Measurements from ENCODE around the gene CCDC148.

Gene CCDC148

DNA sequence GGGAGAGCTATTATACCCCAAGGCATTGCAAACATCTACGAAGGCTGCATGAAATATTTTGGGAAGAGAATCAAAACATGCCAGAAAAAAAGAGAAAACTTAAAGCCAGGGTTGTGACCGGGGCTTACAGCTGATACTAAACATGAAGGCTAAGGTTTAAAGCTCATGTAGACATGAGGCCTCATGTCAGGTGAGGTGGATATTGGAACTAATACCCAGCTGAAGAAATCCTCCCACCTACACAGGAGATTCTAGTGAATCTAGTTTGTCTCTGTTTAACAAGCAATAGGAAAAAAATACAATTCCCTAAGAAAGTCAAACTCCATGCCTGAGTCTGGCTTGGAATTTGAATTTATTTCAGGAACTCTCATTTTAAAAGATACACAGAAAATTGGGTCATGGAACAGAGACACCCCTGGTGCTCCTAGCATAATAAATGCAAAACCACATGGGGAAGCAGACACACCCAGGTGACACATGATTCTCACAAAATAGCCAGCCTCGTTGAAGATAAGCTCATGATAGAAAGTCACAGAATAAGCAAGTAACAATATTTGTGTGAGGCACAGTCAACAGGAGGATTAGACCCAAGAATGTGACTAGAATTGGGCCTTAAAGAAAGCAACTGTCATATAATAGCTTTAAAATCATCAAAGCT, 312.7 kb downstream of the CCDC148 start:
- no peak for DNase-seq

GRCh38 chr2:158142568-158143332, 313.8 kb downstream of the CCDC148 start:
- DNase-seq: no peak

DNA sequence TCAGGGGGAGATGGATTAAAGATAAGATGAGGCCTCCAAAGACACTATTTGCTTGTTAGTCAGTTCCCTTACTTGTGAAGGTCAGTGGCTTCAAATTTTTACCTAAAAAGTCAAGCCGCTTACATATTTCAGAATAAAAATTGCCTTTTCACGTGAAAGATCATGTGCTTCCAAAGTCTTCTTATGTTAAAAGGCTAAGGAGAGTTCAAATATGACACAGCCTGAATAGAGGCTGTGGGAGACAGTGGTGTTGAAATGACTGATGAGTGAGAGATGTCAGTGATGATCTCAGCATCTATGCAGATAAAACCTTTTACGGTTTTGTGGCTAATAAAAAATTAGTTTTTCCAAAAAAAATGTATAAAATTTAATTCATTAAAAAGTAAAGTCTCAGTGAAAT, 314.4 kb downstream of the CCDC148 start:
- DNase-seq: no peak

GRCh38 chr2:158140201-158140600, 316.4 kb downstream of the CCDC148 start:
- no peak for DNase-seq

DNA sequence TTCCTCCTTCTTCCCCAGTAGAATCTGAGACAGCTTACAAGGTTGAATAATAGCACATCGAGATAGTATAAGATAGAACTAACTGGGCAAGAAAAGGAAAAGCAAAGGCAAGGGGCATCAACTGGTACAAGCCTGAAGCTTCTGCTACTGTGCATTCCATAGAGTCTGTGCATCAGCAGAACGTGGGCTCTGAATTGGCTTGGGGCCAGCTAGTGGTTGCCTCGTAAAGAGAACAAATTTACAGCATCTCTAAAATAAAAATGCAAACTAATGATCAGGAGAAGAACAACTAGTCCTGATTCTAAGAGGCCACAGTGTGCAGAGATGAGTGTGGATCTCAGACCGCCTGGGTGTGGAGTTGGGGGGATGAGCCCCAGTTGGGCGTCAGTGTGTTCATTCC, 318.3 kb downstream of the CCDC148 start:
- DNase-seq: no peak

DNA sequence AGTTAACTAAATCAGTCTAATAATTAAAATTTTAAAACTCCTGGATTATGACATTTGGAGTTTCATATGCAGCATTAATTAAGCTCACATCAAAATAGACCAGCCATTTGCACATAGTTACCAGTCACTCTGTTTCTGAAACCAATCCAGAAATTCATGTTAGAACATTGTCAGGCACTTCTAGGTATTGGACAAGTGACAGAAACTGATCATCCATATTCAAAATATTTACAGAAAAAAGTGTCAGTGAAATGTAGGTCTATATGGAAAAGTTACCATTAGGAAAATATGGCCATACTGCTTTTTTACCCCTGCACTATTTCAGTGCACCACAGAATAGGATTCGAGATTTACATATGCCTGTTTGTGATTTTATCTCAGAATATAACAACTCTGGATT, 321.5 kb downstream of the CCDC148 start:
- no peak for DNase-seq

- DNase-seq: no peak
Observed at GRCh38 chr2:158134655-158135054, 321.9 kb downstream of the CCDC148 start.

DNA sequence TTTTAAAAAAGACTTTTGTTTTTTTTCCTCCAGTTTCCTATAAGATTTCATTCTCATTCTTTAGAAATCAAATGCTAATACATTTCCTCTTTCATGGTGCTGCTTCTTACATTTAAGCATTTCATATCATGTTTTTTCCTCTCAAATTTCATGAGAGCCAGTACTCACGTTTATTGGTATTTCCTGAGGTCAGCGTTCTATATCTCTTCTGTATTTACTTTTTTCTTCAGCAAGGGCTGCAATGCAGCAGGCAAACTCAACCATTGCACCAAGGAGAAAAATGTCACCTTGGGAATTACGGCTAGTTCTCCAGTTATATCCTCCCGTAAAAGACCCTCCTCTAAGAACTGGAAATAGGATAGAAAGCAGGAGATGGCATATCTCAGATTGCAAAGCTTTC, 322.5 kb downstream of the CCDC148 start:
- DNase-seq: no peak

GRCh38 chr2:158131919-158132566, 324.5 kb downstream of the CCDC148 start:
- no peak for DNase-seq

- no peak for DNase-seq
Observed at GRCh38 chr2:158131483-158131912, 325.1 kb downstream of the CCDC148 start.

DNA sequence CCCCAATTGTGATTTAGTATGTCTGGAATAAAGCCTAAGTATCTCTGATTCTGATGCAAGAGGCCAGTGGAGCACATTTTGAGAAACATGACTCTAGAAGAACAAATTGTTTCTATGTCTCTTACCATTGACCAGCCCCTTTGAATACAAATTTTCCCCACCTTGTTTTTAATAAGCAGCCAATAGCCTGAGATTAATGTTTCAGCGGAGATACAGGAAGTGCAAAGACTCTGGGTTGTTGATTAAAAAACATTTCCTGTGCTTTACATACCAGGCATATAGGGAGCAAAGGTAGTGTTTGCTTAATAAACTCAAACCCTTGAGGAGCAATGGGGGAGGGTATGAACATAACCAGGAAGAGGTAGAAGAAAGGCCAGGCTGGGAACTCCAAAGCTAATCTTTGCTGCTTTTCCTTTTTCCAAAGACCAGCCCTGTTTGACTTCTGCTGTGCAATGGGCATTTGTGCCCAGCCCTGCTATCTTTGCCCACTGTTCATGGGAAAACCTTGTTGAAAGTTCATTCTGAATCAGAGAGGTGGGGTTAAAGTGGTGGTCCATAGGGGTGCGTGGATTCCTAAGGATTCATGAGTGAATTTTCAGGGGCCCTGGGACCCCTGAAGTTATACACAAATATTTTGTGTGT, 325.6 kb downstream of the CCDC148 start:
- no peak for DNase-seq

DNA sequence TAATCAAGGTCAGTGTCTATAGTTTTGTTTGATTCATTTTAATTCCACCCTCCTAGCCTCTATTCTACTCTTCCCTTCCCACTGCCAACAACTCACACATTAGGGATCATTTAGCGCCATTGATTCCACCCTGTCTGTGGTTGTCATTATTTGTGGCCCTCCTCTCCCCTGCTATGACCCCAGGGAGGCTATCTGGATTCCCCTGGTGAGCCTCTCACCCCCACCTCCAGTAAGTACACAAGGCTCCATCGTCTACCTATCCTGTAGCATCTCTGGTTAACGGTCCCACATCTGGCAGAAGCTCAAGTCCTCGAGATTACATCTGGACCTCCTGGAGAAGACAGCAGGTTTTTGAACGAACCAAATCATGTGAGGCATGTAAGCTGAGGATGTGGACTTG, 327.5 kb downstream of the CCDC148 start:
- no peak for DNase-seq

- DNase-seq: no peak
Observed at GRCh38 chr2:158128168-158128973, 328.2 kb downstream of the CCDC148 start.

GRCh38 chr2:158127380-158127804, 329.2 kb downstream of the CCDC148 start:
- DNase-seq: no peak

- DNase-seq: no peak
Observed at GRCh38 chr2:158125756-158126498, 330.6 kb downstream of the CCDC148 start.

DNA sequence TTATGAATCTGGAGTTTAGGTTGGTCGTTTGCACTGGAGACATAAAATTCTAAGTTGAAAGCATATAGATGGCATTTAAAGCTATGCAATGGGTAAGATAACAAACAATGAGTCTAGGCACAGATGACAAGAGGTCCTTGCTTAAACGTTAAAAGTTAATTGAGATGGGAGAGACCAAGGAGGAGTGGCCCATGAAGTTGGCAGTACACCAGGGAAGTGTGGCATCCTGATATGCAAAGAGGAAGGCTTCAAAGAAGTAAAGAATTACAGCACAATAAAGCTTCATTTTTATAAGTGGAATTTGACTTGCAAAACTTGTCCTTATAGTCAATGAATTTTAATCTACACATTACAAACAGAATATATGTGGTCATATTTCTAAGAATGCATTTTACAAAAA, 331.7 kb downstream of the CCDC148 start:
- no peak for DNase-seq
